MCF 10A (cell line): ENCODE measurements around the gene PPM1L. TPM values are rescaled to one million over a fixed set of nuclear protein-coding genes. Genes with fewer than 3 reads are reported as not detected.
A peak's percentile ranks its signal among the peaks of the same experiment; 100 is the strongest.

ENCODE experiments used
- BruUV-seq: library from RNA; stranded (reverse); fragments of 400-500 nt; replicated peaks from 2 replicates; lab custom pipeline; 2021; lab: Mats Ljungman, UMichigan
- CTCF ChIA-PET: fragments of 300-600 bp; sonication (Branson Sonifier 250); formaldehyde crosslinking; extraction: SDS; loops from one replicate; lab custom pipeline; 2021; ENCODE audit warnings: antibody characterized with exemption, inconsistent platforms; lab: Yijun Ruan, JAX
- POLR2A ChIA-PET: fragments of 300-600, 350-650 bp; sonication (Branson Sonifier 250); formaldehyde crosslinking; extraction: SDS; loops from one replicate; lab custom pipeline; 2020; ENCODE audit warnings: antibody characterized with exemption, inconsistent platforms; lab: Yijun Ruan, JAX
- DNase-seq: peaks from one replicate; pipeline ENCODE4 v3.0.0-alpha.2; 2018; ENCODE audit not compliant: unreplicated experiment
- H3K27ac Mint-ChIP-seq: one replicate; pipeline ENCODE4 v1.8.0; 2022; ENCODE audit warnings: mild to moderate bottlenecking, low read depth, mixed read lengths; ENCODE audit not compliant: unreplicated experiment
- H3K27me3 Mint-ChIP-seq: one replicate; pipeline ENCODE4 v1.8.0; 2022; ENCODE audit warnings: mixed read lengths; ENCODE audit not compliant: insufficient read depth, unreplicated experiment
- H3K36me3 Mint-ChIP-seq: one replicate; pipeline ENCODE4 v1.8.0; 2022; ENCODE audit warnings: mild to moderate bottlenecking, moderate library complexity, mixed read lengths; ENCODE audit not compliant: insufficient read depth, unreplicated experiment
- H3K4me1 Mint-ChIP-seq: one replicate; pipeline ENCODE4 v1.8.0; 2022; ENCODE audit warnings: mixed read lengths; ENCODE audit not compliant: insufficient read depth, unreplicated experiment
- H3K4me3 Mint-ChIP-seq: one replicate; pipeline ENCODE4 v1.8.0; 2022; ENCODE audit warnings: mild to moderate bottlenecking, moderate library complexity, mixed read lengths; ENCODE audit not compliant: unreplicated experiment
- H3K9me3 Mint-ChIP-seq: one replicate; pipeline ENCODE4 v1.8.0; 2022; ENCODE audit warnings: mixed read lengths; ENCODE audit not compliant: unreplicated experiment
- CTCF ChIP-seq: fragments of 200-600 bp; IDR thresholded peaks from one replicate; pipeline ENCODE4 v1.8.0; 2022; ENCODE audit warnings: antibody characterized with exemption, mild to moderate bottlenecking; ENCODE audit not compliant: unreplicated experiment
- intact Hi-C: fragments of 100-400 bp; cut with micrococcal nuclease; formaldehyde crosslinking; loops from 2 replicates; pipeline ENCODE4 v1.14.1; 2022
- total RNA-seq: library from RNA; stranded (reverse); gene quantifications from 2 replicates; pipeline ENCODE4 v1.2.3, GENCODE V29; 2022

Gene PPM1L
- total RNA-seq, 1 experiment from 2014 or later, result 2.1 TPM

- Mint-ChIP-seq H3K27me3 (no peaks in the 10 kb centered on the region), H3K27ac (peak overlapping the region; percentile 13), H3K4me1 (peaks cover 23% of the 10 kb centered on the region), H3K36me3 (no peaks in the 10 kb centered on the region), H3K4me3 (peak overlapping the region; percentile 11), H3K9me3 (no peaks in the 10 kb centered on the region)
- BruUV-seq, result no TSS peak
- intact Hi-C loops, result no loop called here
- CTCF ChIA-PET, result interaction anchor here (0.6 to 1.7 kb wide), 4 partner anchors 10 to 365 kb away, joined by 3 to 6 read pairs (median 3); no protein-coding TSS in a partner anchor
- no peak for TF ChIP-seq CTCF
- DNase-seq, result peak; percentile 36
- POLR2A ChIA-PET, result interaction anchor here (1.6 kb wide), 1 partner anchor 151 kb away, joined by 5 read pairs; the partner anchor contains the start of gene NMD3
These were observed 314.4 kb downstream of the PPM1L start for GRCh38 chr3:161070252-161070930.

GRCh38 chr3:161070980-161071663 lies 315.1 kb downstream of the PPM1L start:
- no TSS peak for BruUV-seq
- peak overlapping the region; percentile 13 for H3K27ac Mint-ChIP-seq
- H3K9me3 Mint-ChIP-seq, result no peaks in the 10 kb centered on the region
- ChIA-PET CTCF (interaction anchor here (0.6 to 0.8 kb wide), 2 partner anchors 25 to 169 kb away, joined by 3 read pairs; no protein-coding TSS in a partner anchor), POLR2A (interaction anchor here (0.6 to 0.7 kb wide), 2 partner anchors 263 to 334 kb away, joined by 3 to 4 read pairs; no protein-coding TSS in a partner anchor)
- peaks cover 23% of the 10 kb centered on the region for H3K4me1 Mint-ChIP-seq
- no peak for DNase-seq
- intact Hi-C loops, result no loop called here
- no peaks in the 10 kb centered on the region for H3K27me3 Mint-ChIP-seq
- no peak for TF ChIP-seq CTCF
- H3K36me3 Mint-ChIP-seq, result no peaks in the 10 kb centered on the region
- no peak overlapping the region for H3K4me3 Mint-ChIP-seq

- Mint-ChIP-seq H3K9me3 (no peaks in the 10 kb centered on the region), H3K27ac (no peak overlapping the region), H3K4me1 (peaks cover 19% of the 10 kb centered on the region), H3K27me3 (no peaks in the 10 kb centered on the region), H3K4me3 (no peak overlapping the region), H3K36me3 (no peaks in the 10 kb centered on the region)
- DNase-seq, result no peak
- ChIA-PET CTCF (interaction anchor here (0.8 kb wide), 1 partner anchor 24 kb away, joined by 3 read pairs; no protein-coding TSS in a partner anchor), POLR2A (no interaction called here)
- no peak for TF ChIP-seq CTCF
- intact Hi-C loops, result no loop called here
- no TSS peak for BruUV-seq
These were observed 316.2 kb downstream of the PPM1L start for GRCh38 chr3:161072211-161072621.

- POLR2A ChIA-PET, result no interaction called here
- CTCF ChIA-PET, result no interaction called here
- TF ChIP-seq CTCF, result no peak
- H3K4me3 Mint-ChIP-seq, result no peak overlapping the region
- H3K4me1 Mint-ChIP-seq, result peaks cover 14% of the 10 kb centered on the region
- intact Hi-C loops, result no loop called here
- no peaks in the 10 kb centered on the region for H3K36me3 Mint-ChIP-seq
- no peak overlapping the region for H3K27ac Mint-ChIP-seq
- no peaks in the 10 kb centered on the region for H3K9me3 Mint-ChIP-seq
- DNase-seq, result no peak
- no peaks in the 10 kb centered on the region for H3K27me3 Mint-ChIP-seq
- BruUV-seq, result no TSS peak
These were observed 316.7 kb downstream of the PPM1L start for GRCh38 chr3:161072751-161073150.
